HG02870 (cell line): ENCODE data around the gene KAT2A.

Experiments used
- ATAC-seq: cut with Tn5 transposase; IDR thresholded peaks from one replicate; pipeline ENCODE4 v1.9.1; 2021; ENCODE audit warnings: mild to moderate bottlenecking, moderate library complexity; ENCODE audit not compliant: unreplicated experiment

KAT2A gene

DNA sequence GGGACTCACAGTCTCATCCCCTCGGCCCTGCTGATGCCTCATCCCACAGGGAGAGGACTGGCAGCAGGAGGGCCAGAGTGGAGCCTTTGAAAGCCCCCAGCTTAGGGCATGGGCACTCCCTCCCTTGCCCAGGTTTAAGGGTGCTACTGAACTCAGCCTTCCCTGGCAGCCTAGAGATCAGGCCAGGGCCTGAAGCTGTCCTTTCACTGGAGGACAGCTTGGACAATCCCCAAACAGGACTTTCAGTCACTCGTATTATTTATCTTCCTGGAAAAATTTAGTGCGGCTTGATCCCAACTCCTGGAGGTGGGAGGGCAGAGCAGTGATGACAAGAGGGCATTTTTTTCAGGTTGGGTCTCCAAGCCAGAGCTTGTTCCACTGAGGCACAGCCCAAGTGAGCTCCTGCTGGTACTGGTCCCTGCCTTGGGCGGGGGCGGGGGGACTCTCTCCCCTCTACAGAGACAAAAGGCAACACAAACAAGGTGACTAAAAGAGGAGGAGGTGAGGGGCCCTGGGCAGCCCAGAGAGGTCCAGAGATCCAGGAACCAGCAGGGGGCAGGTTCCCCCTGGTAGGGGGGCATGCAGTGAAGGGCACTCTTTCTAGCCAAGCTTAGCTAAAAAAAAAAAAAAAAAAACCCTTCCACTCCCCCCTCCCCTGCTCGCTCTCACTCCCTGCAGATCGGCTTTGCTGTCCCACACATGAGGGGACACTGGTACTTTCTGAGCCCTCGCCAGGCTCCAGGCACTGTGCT is 24.6 kb downstream of the KAT2A start:
- ATAC-seq = no peak

DNA sequence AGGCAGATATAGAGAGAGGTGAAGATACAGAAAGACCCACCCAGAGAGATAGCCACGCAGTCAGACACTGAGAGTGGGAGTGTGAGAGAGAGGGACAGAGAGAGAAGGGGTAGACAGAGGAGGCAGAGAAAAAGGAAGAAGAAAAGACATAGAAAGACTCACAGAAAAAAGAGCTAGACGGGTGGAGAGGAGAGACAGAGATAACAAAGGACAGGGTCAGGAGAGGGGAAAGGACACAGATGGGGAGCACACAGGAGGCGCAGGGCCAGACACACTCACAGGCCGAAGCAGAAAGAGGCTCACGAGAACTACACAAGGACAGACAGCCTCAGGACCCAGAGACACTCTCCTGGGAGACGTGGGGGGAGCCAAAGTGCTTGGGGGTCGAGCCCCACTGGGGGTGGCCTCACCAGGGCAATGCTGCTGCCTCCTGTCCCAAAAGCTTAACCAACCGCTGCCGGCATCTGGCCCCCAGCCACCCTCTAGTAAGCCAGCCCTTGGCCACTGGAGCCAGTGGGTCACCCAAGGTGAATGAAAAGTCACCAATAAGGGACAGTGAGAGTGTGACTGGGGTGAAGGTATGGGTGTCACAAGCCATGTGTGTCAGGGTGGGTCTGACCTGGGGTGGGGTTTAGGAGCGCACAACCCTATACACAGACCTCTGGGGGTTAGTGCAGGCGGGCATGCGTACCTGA is 26.6 kb downstream of the KAT2A start:
- ATAC-seq = no peak

DNA sequence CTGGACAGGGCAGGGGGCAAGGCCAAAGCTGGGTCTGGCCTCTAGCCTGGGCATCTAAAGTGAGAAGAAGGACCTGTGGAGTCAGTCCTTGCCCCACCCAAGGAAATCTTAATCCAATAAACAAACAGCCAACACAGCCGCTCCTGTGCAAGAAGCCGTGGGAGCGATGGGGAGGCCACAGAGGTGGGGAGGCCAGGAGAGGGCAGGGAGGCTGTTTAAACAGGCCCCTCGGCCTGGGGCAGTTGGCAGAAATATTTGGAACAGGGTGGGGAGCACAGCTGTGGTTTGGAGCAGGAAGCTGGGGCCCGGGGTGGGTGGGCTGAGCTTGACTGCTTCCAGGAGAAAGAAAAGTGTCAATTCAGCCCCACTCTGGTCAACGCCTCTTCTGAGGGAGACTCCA is 28.2 kb downstream of the KAT2A start:
- no peak for ATAC-seq

DNA sequence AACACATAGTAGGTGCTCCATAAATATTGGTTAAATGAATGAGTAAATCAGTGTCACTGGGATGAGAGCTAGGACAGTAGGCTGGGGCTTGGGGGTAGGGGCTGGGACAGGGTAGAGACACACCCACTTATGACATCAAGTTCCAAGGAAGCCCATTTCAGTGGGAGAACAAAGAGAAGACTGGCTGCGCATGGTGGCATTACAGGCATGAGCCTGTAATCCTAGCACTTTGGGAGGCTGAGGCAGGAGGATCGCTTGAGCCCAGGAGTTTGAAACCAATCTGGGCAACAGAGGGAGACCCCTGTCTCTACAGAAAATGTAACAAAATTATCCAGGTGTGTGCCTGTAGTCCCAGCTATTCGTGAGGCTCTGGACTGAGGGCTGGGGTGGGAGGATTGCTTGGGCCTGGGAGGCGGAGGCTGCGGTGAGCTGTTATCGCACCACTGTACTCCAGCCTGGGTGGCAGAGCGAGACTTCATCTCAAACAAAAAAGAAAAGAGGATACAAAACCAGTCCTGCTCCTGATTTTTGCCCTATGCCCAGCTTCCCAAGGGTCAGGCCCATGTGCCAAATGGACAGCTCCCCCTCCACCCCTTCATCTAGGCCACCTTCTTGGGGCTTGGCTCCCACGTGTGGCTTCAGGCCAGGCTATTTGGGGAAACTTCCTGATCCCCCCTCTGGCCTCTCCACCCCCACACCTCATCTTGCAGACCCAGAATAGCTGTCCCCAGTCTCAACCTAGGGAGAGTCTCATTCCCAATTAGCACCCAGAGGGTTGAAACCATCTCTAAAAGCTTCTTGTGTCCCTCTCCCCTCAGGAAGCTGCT is 30.0 kb downstream of the KAT2A start:
- ATAC-seq = no peak

DNA sequence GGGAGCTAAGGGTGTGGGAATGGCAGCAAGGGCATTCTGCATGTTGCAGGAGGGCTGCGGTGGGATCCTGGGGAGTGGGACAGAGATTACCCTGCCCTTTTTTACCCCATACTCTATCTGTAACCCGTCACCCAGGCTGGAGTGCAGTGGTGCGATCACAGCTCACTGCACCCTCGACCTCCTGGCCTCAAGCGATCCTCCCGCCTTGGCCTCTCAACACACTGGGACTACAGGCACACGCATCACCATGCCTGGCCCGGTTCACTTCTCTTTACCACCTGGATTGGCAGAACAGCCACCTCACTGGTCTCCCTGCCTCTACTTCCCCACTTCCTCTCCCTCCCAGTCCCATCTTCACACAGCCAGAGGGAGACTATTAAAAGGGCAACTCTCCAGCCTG is 32.4 kb downstream of the KAT2A start:
- ATAC-seq = no peak

DNA sequence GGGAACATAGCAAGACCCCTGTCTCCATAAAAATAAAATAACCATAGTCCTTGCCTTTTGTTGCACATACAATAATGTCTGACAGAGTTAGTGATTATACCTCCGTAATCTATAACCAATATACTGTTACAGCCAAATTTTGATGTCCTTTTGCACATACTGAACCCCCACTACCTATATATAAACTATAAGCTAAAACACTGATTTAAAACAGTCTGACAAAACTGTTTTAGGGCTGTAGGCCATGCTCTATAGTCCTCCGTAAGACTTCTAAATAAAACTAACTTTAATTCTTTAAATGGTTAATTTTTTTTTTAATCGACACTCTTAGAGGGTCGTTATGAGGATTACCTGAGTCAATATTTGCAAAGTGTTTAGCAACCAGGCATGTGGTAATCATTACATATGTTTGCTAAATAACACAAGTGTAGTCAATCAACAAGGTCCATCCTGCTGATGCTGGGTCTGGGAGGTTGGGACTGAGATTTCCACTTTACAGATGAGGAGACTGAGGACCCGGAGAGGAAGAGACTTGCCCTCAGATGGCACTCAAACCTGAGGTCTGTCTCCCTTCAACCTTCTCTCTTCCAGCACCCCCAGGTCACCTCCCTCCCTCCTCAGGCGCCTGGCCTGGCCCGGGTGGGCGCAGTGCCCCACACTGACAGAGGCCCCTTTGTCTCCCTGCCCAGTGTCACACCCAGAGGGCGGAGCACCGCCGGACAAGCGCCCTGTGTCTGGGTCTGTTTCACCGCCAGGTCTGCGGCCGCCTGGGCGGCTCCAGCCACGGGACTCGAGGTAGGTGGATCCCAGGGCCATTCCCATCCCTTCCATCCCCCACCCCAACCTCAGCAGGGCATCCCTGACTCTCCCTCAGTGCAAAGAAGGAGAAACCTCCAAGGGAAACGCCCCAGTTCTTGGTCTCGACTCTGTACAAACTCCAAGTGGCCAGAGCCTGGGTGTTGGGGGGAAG is 33.1 kb downstream of the KAT2A start:
- no peak for ATAC-seq

DNA sequence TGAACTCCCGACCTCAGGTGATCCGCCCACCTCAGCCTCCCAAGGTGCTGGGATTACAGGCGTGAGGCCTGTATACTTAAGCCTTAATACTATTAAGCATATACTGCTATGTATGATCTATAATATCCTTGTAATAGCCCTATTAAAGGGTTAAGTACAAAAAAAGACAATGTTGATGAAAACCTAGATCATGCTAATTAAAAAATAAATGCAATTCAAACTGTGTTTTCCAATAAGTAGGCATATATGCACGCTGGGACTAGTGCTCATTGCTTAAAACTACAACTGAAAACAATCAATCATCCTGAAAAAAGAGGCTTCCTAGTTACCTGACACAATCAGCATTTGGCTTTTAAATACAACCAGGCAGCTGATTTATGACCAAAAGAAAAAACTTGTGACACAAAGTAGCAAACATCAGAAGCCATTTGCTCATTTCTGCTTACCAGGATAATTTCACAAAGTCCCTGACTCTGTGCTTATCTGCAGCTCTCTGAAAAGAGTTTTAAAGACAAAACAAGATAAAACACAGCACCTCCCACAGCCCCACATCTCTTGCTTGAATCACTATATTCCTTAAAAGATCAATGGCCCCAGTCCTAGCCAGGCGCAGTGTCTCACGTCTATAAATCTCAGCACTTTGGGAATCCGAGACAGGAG is 34.0 kb downstream of the KAT2A start:
- ATAC-seq = no peak

DNA sequence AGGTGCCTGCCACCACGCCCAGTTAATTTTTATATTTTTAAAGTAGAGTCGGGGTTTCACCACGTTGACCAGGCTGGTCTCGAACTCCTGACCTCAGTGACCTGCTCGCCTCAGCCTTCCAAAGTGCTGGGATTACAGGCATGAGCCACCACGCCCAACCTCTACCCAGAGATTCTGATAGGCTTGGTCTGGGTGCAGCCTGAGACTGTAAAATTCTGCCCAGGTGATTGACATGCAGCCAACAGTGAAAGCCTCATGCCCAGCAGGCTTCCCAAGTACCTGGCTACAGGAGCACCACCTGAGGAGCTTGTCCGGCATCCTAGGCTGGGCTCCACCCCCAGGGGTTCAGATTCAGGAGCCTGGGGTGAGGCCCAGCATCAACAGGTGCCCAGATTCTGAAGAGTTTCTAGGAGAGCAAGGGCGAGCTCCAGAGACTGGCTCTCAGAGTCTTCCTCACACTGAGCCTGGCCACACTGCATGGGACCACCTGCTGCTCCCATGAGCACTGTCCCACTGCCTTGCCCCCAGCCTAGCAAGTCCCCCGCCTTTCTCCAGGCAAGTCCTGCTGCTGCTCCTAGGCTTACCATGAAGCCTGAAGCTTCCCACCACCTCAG is 39.5 kb downstream of the KAT2A start:
- ATAC-seq = no peak

DNA sequence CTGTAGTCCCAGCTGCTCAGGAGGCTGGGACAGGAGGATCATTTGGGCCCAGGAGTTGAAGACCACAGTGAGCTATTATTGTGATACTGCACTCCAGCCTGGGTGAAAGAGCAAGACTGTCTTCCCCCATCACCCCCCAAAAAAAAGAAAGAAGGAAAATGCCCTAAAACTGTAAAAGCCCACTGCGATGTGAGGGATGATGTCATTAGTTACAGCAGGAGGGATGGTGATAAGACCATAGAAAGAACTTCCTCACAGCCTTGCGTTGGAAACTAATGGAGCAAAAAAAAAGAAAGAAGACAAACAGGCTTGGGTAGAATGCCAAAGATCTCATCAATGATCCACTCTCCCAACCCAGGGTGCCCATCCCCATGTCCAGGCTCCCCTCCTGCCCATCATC is 41.6 kb downstream of the KAT2A start:
- no peak for ATAC-seq

DNA sequence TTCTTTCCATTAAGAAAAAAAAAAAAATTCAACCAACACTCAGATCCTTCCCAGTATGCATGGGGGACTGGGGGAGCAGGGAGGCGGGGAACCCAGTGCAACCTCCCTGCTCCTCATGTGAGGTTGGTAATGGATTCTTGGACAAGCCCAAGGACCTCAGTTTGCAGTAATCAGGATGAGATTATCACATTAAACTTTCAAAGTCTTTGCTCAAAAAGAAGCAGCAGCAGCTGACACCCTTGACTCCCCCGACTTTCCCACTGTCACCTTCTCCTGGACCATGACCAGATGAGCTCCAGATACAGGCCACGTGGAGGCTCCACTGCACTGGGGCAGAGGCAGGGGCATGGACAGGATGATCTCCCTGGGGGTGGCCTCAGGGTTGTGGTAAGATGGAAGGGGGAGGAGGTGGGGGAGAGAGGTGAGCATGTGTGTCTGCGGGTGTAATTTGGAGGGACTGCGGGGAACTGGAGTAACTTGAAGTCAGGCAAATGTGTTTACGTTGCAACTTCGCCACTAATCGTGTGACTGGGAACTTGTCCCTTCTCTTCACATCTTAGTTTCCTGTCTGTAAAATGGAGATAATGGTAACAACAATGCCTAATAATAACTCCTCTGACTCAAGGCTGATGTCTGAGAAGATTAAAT is 42.6 kb downstream of the KAT2A start:
- ATAC-seq = no peak

DNA sequence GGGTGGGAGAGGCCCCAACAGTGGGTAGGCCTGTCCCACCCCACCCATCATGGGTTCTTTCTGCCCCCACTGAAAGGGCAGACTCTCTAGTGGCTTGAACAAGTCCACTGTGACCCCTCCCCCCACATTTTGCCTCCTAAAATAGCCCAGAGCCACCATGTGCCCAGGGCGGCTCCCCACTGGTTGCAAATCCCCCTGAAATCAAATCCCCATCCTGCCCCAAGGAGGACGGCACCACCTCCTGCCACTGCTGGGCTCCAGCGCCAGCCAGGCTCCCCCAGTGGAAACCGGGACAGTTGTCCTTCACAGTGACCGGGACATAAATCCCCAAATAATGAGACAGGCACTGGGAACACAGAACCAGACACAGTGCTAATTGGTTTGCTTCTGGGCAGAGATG is 43.4 kb downstream of the KAT2A start:
- no peak for ATAC-seq

DNA sequence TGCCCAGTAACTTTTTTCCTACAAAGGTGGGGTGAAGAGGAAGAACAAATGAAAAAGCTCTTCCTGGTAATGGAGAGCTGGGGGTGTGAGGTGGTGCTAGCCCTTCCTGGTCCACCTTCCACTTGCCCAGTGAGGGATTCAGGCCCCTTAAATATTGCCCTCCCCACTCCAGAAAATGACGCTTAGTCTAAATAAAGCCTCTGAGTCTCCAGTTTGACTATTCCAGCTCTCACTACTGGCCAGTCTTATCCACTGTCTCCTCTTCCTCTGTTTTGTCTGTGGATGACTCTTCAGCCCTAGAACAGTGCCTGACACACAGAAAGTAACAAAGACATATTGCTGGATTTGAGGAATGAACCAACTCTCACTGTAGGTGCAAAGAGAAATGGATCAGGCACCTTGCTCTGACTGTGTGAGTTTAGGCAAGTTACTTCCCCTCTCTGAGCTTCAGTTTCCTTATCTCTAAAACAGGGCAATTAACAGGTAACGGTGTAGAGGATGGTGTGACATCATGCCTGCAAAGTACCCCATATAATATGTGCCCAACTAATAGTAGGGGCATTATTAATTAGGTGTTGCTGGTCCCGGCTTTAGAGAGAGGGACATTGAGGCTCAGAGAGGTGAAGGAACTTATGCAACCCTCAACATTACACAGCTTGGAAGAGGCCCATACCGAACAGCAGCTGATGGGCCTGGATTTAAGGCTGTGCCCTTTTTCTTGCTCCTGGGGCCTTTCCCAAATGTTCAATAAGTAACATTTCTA is 44.2 kb downstream of the KAT2A start:
- ATAC-seq = no peak

DNA sequence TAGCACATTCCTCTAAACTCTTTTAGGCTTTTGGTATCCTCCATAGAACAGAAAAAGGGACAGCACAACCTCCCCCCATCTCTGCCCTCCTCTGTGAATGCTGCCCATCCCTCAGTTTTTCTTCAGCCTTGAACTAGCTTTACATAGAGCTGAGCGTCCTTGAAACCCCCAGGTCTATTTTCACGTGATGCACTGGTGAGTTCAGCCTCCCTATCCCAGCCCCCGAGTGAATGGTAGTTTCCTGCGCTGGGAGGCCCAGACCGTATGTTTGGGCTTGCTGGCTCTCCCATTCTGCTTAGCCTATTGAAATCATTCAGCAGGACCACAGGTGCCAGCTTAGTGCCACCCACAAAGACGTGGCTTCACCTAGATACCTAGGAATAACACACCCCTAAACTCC is 45.4 kb downstream of the KAT2A start:
- no peak for ATAC-seq

DNA sequence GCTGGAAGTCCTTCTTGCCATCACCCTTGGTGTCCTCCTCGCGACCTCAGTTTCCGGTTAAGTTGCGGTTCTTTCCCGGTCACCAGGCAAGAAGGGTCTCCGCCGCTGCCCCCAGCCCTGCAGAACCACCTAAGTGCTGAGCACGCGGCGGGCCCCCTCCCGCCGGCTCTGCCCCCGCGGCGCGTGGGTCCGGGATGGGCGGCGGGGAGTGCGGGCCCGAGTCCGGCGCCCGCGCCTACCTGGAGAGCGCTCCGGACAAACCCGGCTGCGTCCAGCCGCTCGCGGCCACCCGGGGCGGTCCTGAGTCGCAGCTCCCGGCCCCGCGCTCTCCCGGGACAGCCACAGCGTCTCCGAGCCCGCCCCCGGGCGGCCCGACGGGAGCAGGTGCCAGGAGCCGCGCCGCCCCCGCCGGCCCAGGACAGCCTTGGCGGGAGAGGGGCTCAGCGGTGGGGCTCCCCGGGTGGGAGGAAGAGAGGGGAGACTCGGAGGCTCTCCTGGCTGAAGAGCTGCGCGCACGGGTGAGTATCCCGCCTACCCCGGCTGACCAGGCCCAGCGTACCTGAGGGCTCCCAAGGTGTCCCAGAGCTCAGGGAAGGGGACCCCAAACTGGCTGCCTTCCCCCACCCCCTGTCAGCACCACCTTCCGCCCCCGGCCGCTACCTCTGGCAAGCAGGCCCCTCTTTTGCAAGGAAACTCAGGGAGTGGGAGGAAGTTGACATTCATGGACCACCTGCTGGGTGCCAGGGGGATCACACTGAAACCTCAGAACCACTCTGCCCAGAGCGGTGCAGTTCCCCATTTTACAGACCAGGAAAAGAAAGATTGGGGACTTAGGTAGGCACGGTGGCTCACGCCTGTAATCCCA is 48.6 kb downstream of the KAT2A start:
- ATAC-seq = no peak

DNA sequence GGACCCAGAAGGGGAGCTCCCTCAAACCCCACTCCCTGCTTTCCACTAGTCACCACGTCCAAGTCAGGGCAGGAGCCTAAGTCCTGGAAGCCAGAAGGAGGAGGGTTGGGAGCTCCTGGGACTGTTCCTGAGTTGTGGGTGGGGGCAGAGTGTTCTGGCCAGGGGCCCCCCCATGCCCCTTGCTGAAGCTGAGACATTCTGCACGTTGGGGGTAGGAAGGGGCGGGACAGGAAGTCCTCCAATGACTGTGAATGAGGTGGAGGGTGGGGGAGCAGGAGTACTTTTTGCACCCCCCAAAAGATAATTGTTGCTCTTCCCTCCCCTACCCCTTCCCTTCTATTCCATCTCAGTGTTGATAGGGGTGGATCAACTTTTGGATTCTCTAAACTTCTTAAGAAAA is 49.4 kb downstream of the KAT2A start:
- ATAC-seq = no peak

DNA sequence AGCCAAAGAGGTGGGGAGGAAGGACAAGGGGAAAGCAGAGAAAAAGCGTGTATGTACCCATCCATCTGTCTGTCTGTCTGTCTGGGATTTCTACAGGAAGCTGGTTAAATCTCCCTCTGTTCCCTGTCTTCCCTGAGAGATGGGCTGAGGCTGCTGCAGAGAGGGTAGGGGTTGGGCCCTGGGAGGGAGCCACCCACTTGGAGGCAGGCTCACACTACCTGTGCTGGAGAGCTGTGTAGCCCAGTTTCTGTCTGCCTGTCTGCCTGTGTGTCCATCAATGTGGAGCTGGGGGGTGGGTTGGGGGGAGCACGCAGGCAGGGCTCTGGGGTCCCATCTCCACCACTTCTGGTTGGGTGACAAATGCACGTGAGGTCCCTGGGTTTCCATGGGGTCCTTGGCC is 52.2 kb downstream of the KAT2A start:
- no peak for ATAC-seq

DNA sequence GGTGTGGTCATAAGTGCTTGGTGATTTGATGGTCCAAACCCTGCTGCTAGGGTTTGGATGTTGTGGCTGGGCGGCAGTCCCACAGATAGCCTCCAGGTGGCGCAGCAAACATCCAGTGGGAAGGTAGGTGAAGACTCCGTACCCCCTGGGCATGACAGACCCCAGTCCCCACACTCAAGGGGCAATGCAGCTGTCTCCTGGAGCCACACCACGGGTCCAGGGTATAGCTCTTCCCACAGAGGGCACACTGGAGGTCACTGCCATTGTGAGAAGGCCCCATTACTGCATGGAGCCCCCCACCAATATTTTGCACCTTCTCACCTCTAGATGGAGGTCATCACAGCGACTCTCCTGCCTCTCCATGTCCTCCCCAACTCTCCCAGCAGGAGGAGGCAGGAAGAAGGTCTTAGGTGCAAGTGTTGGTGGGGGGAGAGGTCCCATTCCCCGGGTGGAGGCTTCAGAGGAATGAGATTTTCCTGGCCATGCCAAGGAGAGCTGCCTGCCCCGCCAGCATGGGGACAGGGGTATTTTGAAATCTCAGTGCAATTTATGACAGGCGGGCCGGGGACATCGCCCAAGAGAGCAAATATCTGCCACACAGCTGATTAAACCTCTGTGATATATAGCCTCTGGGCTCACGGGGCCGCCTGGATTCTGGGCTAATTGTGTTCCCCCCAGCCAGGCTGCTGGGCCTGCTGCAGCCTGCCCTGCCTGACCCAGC is 53.6 kb downstream of the KAT2A start:
- ATAC-seq = no peak
